Central memory CD4-positive, alpha-beta T cell (primary cell): Measurements from ENCODE around the gene CCSER1.
"Not testable (repeated sequence)": the region's sequence is repeated elsewhere in the genome, so short reads cannot be mapped to it uniquely, and the experiment has no call there.

Source experiments
- DNase-seq: peaks from one replicate; pipeline ENCODE4 v3.0.0; 2022

The CCSER1 gene

DNA sequence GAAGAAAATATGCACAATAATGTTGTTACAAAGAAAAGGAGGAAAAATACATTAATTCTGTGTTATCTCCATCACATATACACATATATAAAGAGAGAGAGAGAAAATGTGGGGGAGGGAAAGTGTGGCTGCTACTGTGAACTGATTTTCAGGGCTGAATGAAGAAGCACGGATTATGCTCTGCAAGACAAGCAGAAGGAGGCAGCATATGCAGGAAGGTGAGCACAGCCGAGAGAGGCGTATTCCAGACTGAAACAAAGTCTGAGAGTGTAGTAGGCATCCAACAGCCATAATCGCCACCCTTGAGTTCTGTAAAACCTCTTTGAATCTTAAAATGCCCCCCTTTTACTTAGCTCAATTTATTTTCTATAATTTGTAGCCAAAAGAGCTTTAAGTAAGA lies 1094.8 kb downstream of the CCSER1 start:
- DNase-seq, result no peak

DNA sequence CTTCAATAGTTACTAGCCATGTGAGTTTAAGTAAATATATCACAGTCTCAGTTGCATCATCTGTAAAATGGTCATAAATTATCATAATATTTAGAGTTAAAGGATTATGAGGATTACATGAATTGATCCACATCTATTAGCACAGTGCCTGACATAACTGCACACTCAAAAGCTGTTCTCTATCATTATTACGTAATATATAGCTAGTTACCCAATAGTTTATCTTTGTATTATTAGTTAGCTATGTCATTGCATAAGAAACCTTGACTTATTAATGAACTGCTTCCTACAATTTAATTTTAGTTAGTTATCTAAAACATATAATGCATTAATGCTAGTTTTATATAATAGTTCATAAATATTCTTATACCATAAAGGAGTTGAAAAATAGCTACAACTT lies 1099.7 kb downstream of the CCSER1 start:
- DNase-seq, result no peak

DNA sequence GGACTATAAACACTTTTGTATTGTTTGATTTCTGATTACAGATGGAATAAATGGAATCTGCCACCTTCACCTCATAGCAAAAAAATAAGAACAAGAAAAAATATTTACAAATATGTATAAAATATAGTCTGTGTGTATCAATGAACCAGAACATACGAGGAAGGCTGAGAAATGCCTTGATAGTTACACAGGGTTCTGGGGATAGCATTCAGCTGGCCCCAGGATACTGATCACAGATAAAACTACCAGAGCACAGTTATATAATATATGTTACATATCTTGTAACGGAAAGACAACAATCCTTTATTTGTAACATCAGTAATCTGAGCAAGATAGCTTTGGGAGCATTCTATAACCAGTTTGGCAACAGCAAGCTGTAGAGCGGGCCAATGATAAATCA lies 1101.5 kb downstream of the CCSER1 start:
- DNase-seq, result no peak

DNA sequence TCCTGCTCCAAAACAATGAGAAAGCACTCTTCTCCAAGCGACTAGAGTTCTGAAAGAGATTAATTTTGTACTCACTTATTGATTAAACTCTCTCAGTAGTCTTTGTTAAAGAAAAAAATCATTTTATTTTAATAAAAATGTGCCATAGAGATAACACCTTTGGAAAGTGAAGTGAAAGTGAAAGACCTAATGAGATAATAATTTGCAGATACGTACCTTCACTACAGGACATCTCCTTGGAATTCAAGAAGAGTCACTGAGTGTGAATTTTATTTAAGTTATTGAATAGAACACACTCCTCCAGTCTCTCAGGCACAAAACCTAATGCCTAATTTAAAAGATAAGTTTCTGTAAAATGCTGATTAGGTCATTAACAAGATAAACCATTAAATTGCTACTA lies 1106.0 kb downstream of the CCSER1 start:
- DNase-seq, result no peak

DNA sequence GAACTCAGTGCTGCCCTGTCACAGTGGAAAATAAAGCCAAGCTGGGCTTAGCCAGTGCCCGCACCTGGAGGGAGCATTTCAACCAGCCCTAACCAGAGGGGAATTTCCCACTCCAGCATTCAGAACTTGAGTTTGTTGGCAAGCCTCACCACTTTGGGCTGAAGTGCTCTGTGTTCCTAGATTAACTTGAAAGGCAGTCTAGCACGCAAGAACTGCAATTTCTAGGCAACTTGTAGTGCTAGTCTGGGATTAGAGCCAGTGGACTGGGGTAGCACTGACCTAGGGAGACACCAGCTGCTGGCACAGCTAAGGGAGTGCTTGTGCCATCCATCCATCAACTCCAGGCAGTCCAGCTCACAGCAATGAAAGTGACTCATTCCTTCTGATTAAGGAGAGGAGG lies 1115.9 kb downstream of the CCSER1 start:
- DNase-seq, result no peak

DNA sequence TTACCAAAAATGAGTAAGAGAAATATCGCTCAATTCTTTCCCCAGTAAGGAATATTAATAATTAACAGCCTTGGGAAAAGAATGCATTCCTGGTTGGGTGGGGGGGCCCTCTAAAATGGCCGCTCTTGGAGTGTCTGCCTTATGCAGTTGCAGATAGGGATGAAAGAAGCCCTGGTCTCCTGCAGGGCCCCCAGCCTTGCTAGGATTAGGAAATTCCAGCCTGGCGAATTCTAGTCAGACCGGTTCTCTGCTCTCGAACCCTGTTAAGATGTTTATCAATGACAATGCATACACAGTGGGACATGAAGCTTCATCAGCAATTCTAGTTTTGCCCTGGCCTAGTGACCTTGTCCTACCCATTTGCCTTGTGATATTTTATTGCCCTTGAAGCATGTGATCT lies 1128.8 kb downstream of the CCSER1 start:
- DNase-seq, result no peak

DNA sequence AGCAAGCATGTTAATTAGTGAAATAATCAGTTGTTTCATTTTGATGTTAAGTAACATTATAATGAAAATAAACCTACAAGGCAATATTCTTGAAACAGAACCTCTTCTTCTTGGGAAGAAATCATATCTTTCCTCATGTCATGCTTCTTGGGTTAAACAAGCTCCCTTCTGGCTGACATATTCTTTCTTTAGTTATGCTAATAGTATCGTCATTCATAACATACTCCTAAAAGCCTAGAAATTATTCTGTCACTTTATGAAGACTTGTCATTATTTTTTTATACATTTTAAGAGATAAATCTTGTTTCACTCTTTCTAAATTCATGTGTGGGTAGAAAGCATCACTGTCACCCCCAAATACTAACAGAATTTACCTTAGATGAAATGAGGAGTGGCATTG lies 1129.6 kb downstream of the CCSER1 start:
- DNase-seq, result no peak

DNA sequence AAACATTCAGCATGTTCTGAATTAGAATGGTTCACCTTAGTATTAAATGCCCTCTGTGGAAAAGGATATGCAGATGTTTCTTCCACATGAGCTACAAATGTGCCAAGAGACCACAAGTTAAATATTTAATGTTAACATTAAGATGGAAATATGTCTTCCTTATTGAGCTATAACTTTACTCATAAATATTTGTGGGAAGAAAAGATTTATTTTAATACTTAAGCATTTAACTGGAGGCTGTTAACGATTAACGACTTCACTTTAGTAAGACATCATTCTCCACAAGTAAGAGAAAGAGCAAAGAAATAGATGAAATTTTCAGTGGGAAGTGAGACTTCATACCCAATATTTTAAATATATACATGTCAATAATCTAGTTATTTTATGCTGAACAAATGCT lies 1130.5 kb downstream of the CCSER1 start:
- no peak for DNase-seq

DNA sequence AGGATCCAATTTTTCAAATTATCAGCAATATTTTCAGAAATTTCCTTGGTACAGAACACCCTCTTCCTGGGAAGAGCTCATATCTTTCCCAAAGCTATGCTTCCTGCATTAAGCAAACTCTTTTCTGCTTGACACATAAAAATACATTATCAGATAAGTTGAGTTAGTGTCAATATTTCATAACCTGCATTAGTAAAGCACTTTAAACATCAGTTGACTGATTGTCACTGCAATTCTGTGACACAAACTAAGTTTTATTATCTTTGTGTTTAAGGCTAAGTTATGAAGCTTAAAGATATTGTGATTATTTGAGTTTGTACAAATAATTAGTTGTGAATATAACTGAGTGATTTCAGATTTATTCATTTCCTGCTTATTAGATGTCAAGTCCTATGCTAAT lies 1131.1 kb downstream of the CCSER1 start:
- no peak for DNase-seq

DNA sequence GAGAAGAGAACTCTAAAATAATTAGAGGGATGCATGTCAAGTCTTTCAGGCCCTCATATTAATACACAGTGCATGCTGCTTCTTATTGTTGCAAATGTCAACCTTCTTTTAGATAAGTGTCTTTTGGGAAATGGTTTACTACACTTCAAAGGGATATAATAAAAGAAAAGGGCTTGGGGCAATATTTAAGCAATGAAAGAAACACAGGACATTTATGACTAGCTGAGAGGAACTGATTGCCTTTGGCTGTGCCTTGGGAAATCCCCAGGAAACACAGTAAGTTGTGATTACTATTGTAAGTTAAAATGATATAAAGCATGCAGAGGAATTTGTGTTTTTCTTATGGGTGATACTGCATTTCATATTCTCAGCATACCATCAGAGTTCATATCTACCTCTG lies 1140.3 kb downstream of the CCSER1 start:
- no peak for DNase-seq

DNA sequence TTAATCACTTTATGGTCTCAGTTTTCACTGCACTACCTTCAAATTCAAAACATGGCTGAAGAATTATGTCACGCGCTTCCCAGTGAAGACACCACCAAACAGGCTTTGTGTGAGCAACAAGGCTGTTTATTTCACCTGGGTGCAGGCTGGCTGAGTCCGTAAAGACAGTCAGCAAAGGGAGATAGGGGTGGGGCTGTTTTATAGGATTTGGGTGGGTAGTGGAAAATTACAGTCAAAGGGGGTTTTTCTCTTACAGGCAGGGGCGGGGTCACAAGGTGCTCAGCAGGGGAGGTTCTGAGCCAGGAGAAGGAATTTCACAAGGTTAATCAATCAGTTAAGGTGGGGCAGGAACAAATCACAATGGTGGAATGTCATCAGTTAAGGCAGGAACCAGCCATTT lies 1141.3 kb downstream of the CCSER1 start:
- DNase-seq, result not testable (repeated sequence)

DNA sequence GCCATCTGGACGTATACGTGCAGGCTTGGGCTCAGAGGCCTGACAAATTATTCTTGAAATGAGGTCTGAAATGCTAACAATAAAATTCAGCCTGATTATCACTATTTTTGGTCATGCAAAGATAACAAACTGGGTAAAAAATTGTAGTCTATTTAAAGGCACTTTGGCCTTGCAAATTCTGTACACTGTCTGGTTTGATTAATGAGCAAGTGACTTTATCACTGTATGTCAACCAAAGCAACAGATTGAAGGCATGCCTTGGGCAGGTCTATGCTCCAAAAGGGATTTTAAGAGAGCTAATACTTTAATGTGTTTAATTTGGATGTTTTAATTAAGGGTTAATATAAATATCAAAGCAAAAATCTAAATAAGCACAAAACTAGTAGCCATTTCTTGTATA lies 1141.7 kb downstream of the CCSER1 start:
- DNase-seq, result no peak

DNA sequence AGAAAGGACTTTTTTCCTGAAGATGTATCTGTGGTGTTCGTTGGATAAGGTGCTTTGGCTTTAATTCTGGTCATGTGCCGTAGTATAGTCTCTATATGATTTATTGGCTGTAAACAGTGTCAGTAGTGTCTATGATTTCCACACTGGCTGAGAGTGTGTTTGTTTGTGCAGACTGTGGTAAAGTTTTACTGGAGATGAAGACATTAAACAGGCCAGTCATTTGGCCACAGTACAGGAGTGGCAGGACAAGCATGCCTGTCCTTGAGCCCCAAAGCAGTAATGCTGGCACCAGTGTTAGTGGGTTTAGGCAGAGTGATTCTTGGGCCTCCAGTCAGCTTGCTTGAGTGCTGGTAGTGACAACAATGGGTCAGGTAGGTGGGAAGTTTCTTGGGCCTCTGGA lies 1152.7 kb downstream of the CCSER1 start:
- DNase-seq, result no peak

DNA sequence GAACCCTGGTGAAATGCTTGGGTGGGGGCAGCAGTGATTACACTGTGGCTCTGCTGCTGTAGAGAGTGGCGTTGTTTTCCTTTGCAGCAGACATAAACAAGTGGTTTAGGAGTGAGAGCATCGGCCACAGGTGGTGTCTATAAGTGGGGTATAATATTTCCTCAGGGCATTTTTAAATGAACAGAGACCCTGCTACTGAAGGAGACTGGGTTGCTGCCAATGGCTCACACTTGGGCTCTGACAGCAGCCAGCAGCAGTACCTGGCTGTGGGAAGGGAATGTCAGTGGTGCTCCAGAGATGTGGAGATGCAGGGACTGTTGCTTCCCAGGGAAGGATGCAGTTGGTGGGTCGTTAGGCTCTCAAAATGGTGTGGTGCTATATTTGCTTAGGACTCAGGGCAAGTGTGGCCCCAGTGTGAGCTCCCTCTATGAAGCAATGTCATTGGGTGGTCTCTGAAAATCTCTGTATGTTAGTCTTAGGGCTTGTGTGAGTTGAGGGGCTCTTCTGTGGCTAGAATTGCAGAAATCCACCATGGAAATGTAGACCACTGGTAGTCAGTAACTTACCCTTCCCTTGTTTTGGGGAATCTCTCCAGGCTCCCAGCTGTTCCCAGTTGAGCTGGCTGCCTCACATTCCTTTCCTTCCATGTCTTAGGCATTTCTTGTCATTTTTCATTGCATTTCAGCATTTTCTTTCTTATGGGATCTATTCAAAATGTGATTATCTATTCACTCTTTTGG lies 1153.5 kb downstream of the CCSER1 start:
- no peak for DNase-seq

DNA sequence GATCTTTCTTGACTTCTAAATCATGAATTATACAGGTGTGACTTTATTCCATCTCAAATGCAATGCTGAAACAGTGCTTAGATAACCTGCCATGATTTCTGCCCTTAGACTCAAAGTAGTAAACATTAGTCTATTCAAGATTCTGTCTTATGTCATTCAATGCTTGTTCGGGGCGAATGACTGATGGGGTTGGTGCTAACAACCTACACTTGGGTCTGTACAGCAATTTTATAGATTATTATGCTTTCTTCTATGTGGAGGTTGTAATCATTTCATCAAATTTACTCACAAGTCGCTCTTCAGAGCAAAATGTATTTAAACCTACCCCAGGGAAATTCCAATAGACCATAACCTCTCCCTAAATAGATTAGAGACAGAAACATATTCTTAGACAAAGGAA lies 1155.0 kb downstream of the CCSER1 start:
- no peak for DNase-seq

DNA sequence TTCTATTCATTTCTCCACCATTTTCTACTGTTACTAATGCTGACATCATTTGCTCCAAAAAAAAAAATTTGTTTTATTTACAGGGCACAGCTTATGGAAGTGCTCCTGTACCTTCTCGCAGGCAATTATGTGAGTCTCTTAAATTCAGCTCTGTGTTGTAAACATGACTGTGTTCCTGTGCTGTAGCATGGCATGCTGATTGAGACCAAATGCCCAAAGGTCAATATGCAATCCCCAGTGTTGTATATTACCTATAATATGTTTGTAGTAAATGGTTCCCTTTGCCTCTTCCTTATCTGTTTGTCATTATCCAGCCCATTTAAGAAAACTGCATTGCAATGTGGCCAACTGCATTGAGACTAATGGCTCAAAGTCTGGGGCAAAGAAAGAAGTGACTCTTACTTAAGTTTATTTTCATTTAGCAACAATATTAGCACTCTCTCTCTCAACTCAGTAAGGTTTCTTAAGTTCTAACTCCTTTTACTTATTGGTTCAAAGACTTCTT lies 1156.6 kb downstream of the CCSER1 start:
- DNase-seq, result no peak

DNA sequence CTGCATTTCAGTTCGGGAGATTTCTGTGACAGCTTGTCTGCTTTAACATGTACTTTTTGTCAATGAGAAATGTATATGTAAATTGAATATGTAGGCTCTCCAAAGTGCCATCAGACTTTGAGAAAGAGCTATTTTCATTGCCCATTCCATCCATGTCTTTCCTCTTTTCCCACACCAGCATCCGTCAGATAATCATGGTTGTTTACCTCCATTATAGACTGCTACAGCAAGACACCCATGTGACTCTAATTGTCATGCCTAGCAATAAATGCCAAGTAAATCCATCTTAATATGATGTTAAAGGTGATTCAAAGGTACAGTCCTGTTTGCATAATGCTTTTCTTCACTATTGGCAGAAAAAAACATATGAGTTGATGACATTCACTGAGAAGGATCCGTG lies 1157.3 kb downstream of the CCSER1 start:
- DNase-seq, result no peak

DNA sequence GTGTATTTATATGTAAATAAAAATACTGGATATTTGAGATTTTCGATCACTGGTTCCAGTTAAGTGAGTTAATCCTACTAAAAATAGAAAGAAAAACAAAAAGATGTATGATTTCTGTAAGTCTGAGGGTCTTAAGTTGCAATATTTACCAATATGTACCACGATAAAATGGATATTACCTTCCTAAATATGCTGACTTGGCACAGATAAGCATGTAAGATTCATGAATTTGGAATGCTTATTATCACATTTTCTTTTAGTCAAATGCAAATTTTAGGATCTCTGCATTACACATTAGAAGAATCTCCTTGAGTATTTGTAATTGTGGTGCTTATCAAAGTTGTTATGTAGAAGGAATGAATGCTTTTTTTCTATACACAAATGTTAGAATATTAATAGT lies 1158.3 kb downstream of the CCSER1 start:
- no peak for DNase-seq

DNA sequence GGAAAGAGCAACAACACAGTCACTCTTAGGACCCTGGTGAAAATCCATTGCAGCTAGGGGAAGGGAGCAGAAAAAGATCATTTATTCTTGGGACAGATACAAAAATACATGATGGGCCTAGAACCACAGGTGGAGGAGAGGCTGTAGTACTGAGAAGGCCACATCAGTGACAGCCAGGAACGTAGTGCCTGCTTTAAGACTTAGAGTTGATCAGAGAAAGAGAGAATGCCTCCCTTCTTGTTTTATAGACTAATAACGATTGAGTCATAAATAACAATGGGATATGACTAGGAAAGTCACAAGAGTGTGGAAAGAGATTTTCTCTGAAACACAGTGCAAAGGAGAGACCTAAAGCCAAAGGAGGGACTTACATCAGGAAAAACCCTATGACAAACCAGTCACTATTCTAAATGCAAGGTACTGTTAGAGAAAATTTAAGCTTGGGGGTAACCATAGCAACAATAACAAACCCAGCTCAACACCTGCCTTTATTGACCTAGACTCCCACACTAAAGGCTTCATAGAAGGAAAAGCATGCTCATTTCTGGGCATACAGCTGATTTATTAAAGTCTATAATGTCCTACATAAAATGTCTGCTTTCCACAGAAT lies 1161.6 kb downstream of the CCSER1 start:
- no peak for DNase-seq

DNA sequence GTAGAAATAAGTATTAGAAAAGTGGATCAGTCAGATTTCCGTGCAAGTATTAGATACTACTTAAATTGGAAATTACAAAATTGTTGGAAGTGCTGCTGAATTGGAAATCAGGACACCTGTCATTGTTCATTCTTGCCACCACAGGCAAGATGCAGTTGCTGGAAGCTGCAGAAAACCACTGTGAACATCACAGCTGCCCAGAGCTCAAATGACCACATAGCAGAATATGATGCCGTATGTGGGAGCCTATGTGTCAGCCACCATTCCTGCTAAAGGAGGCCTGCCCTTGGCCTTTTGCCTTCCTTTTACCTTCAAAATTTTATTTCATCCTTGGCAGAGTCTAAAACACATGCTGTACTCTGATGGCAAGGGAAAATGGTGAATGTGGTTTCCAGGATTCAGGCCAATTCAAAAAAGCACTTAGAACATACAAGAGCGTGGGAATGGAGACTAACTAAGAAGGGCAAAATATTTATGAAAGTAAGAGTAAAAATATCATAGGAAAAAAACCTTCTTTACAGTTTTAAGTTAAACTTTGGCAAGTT lies 1171.0 kb downstream of the CCSER1 start:
- DNase-seq, result no peak

DNA sequence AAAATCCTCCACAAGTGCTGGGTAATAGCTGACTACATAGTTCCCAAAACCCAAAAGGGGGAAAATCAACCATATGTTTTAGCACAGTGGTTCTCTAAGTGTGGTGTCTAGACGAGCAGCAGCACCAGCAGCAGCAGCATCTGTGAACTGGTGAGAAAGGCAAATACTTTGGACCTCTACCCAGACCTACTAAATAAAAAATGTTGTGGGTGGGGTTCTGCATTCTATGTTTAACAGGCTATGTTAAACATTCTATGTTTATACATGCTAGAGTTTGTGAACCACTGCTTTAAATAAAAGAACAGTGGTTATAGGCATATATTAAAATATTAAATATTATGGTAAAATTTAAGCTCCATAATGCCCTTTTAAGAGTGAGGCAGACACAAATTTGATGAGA lies 1171.6 kb downstream of the CCSER1 start:
- no peak for DNase-seq

DNA sequence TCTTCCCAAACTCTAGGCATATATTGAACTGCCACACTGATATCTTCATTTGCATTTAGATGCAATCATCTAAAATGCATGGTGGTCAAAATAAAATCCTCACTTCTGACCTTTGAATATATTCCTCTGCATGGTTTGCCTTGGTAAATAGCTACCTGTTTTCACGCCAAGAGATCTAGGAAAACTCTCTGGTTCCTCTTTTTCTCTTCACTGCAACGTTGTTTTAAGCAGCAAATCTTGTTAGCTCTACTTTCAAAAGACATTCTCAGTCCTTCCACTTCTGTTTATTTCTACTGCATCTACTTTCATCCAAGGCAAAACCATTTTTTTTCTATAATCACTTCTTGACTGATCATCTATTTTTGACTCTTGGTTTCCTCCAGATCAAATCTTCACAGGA lies 1174.9 kb downstream of the CCSER1 start:
- DNase-seq, result no peak

DNA sequence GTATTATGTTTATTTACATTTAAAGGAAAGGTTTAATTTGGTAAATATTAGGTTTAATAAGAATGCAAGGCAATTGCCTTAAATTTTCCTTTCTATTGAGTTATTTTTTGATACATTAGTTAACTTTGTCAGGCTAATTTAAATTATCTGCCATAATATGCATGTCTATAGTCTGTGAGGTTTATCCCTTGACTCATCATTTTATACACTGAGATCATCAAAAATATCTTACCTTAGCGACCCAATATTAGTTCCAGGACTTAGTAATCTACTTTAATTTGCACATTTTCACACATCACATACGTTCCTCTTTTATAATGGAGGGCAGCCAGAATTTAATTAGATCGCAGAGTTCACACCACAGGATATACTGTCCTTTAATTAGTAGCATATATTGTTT lies 1177.1 kb downstream of the CCSER1 start:
- DNase-seq, result no peak

DNA sequence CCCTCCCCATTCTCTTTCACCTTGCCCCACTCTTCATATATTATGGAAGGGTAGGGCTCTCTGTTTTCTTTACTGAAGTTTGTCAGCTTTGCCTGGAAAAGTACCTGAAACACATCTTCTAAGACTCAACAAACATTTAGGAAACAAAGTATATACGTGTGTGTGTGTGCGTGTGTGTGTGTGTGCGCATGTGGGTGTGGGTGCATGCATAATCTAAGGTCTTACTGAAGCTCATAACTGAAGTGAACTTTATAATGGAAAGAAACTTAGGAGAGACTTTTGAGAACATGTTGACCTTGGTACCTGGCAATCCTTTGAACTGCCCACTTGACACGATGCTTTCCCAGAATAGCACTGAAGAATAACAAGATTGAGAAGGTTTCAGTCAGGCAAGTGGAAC lies 1190.2 kb downstream of the CCSER1 start:
- DNase-seq, result no peak
